Psoas muscle (tissue), 8 donors: Measurements from ENCODE around the gene TTLL11. TPM values are rescaled to one million over a fixed set of nuclear protein-coding genes. Genes with fewer than 3 reads are reported as not detected.

Experiments used
- ATAC-seq, 4 donors: fragments of 200-7000 bp; cut with Tn5 transposase; one replicate each; pipeline ENCODE4 v1.9.1; 2020; ENCODE audit warnings: moderate library complexity in 3 of 4, mild to moderate bottlenecking in 2 of 4
- DNase-seq, 2 donors: peaks; one replicate each; pipeline ENCODE4 v3.0.0-alpha.2; 2020
- H3K27ac ChIP-seq: fragments of 200-600 bp; one replicate; pipeline ENCODE4 v1.8.0; 2022
- H3K27me3 ChIP-seq, 3 donors: fragments of 200-600 bp in 1 of 3; one replicate each; pipeline versions ENCODE4 v1.6.1 to v1.8.0; 2013 to 2022; ENCODE audit warnings: low read length in 2 of 3, mild to moderate bottlenecking in 2 of 3, moderate library complexity in 1 of 3; ENCODE audit not compliant: insufficient read depth in 3 of 3
- H3K36me3 ChIP-seq, 2 donors: fragments of 200-600 bp in 1 of 2; one replicate each; pipeline versions ENCODE4 v1.6.1 to v1.8.0; 2013 to 2022; ENCODE audit warnings: low read depth in 1 of 2, mild to moderate bottlenecking in 1 of 2, moderate library complexity in 1 of 2; ENCODE audit not compliant: insufficient read depth in 1 of 2
- H3K4me1 ChIP-seq: fragments of 200-600 bp; one replicate; pipeline ENCODE4 v1.8.0; 2022
- H3K4me3 ChIP-seq: fragments of 200-600 bp; one replicate; pipeline ENCODE4 v1.8.0; 2022; ENCODE audit warnings: mild to moderate bottlenecking
- H3K9me3 ChIP-seq: fragments of 200-600 bp; one replicate; pipeline ENCODE4 v1.8.0; 2022
- WGBS, 3 donors: extraction: QIAGEN DNeasy Blood & Tissue Kit; methylation state at CpG; one replicate each; pipeline versions ENCODE4 v1.1.6 to v1.1.7; 2013; 5-methylcytosine and 5-hydroxymethylcytosine counted together
- intact Hi-C, 2 donors: fragments of 100-400 bp; cut with DNase I; formaldehyde crosslinking; loops; one replicate each; pipeline versions ENCODE4 v1.11.0 to v1.14.2; 2022
- polyA plus RNA-seq, 3 donors: library from polyadenylated mRNA; stranded (reverse); fragments of 200-250 nt; gene quantifications; one replicate each; pipeline ENCODE4 v1.2.3, GENCODE V29; 2013
- total RNA-seq, 4 donors: library from RNA; stranded (reverse); fragmentation: NEBNext Ultra II Directional in 2 of 4; extraction: Animal tissue kit (Norgen Biotek cat#: 25700) in 2 of 4; gene quantifications; one replicate each; pipeline versions ENCODE4 v1.2.1 to v1.2.4, GENCODE V29; 2021 to 2023
- TF ChIP-seq, protein P1 (sequence below): fragments of 200-600 bp; IDR thresholded peaks from one replicate; pipeline ENCODE4 v1.8.0; 2022; ENCODE audit warnings: antibody characterized with exemption
- donor health status: healthy with polysubstance abuse.
- donor health status: DM: no; HTN: no; CAD: no; lungs with moderate emphysema.
- donor health status: Bipolar disorder and iron deficiency.
- donor health status: healthy.
- donor health status: DM: yes; HTN: yes; CAD: no.
- donor health status: DM: no; HTN: no; CAD: no.
- donor health status: DM: no; HTN: no; CAD: no.
- donor health status: DM: yes; HTN: yes; CAD: no.

TTLL11 gene
- total and polyA plus RNA-seq, 7 donors = 15.1 to 56.4 (median 19.3) TPM

DNA sequence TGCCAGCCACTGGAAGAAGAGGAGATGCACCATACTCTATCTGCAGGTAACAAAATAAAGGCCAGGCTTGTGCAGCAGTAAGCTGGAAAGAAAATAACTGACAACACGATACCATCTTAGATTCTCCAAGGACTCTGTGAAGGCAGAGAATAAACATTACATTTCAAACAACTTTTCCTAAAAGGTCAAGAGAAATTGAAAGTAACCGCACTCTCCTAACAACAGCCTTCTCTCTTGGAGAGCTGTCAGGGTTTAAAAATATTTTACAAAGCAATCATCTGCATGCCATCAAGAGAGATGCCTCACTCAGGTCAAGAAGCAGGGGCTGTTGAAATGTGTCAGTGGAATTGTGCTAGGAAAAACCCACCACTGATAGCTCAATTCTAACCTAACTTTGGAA, 13.5 kb upstream of the TTLL11 start:
- WGBS, 3 donors = 45 to 68% (median 64%) methylated on average over 2 of the region's 2 CpGs
- Histone ChIP-seq H3K27me3 (no peaks in the 10 kb centered on the region), H3K9me3 (peaks cover 8% of the 10 kb centered on the region), H3K4me1 (no peaks in the 10 kb centered on the region), H3K27ac (no peak overlapping the region), H3K4me3 (no peak overlapping the region), H3K36me3 (no peaks in the 10 kb centered on the region)
- TF ChIP-seq, protein P1, sequence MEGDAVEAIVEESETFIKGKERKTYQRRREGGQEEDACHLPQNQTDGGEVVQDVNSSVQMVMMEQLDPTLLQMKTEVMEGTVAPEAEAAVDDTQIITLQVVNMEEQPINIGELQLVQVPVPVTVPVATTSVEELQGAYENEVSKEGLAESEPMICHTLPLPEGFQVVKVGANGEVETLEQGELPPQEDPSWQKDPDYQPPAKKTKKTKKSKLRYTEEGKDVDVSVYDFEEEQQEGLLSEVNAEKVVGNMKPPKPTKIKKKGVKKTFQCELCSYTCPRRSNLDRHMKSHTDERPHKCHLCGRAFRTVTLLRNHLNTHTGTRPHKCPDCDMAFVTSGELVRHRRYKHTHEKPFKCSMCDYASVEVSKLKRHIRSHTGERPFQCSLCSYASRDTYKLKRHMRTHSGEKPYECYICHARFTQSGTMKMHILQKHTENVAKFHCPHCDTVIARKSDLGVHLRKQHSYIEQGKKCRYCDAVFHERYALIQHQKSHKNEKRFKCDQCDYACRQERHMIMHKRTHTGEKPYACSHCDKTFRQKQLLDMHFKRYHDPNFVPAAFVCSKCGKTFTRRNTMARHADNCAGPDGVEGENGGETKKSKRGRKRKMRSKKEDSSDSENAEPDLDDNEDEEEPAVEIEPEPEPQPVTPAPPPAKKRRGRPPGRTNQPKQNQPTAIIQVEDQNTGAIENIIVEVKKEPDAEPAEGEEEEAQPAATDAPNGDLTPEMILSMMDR = no peak
- no peak for DNase-seq
- intact Hi-C loops = no loop called here
- no peak for ATAC-seq

DNA sequence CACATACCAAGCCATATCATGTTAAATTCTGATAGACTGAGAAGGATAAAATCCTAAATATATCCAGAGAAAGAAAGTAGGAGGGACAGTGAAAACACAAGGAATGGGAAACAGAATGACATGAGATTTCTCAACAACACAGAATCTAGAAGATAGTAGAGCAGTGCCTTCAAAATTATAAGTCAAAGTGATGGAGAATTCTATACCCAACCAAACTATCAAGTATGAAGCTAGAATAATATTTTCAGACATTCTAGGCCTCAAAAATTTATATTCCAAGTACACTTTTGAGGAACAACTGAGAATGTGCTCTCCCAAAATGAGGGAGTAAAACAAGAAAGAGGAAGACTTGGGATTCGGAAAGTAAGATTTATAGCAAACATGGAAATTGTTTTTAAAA, 10.9 kb upstream of the TTLL11 start:
- Histone ChIP-seq H3K4me3 (no peak overlapping the region), H3K27me3 (no peaks in the 10 kb centered on the region), H3K9me3 (peaks cover 8% of the 10 kb centered on the region), H3K4me1 (peaks cover 5% of the 10 kb centered on the region), H3K27ac (no peak overlapping the region), H3K36me3 (no peaks in the 10 kb centered on the region)
- ATAC-seq (no peak), DNase-seq (no peak)
- intact Hi-C loops = no loop called here
- 93 to 100% (median 97%) methylated on average over 1 of the region's 1 CpG for WGBS, 3 donors
- TF ChIP-seq, protein P1 = no peak

DNA sequence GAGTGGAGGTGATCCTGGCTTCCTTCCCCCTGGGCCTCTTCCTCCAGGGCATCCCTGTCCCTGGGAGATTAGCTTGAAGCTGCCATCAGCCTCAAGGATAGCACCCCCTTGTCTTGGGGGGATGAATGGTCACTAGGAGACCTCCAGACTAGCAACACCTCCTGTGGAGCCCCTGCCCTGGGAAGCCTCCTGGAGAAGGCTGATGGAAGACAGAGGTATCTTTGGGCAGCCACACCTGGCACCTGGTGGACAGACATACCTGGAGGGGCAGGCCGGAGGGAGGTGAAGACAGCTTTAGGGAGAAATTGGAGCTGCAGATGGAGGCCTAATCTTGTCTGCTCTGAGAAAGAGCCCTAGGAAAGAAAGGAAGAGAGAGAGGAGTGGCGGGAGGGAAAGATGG, 9.0 kb upstream of the TTLL11 start:
- ATAC-seq = no peak
- TF ChIP-seq, protein P1 = no peak
- no peaks in the 10 kb centered on the region for H3K36me3 ChIP-seq
- no peak overlapping the region for H3K4me3 ChIP-seq
- intact Hi-C loops = no loop called here
- no peak for DNase-seq
- peaks cover 8% of the 10 kb centered on the region for H3K9me3 ChIP-seq
- peaks cover 5% of the 10 kb centered on the region for H3K4me1 ChIP-seq
- H3K27me3 ChIP-seq = no peaks in the 10 kb centered on the region
- H3K27ac ChIP-seq = no peak overlapping the region
- 91 to 97% (median 96%) methylated on average over 2 of the region's 2 CpGs for WGBS, 3 donors

DNA sequence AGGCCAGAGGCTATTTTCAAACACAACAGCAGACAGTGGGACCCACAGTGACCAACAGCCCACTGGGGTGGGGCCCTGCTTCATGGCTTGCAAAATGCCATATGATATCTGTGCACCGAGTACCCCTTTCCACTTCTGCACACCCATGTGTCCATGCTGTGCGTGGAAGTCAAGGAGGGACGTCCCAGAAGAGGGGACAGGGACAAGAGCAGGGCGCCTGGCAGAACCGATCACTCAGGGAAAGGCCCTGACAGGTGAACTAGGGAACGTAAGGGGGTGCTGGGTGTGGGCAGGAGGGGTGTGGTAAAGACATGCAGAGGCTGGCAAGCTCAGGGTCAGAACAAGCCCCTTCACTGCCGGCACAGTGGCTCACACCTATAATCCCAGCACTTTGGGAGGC, 7.6 kb upstream of the TTLL11 start:
- Histone ChIP-seq H3K9me3 (peaks cover 8% of the 10 kb centered on the region), H3K36me3 (no peaks in the 10 kb centered on the region), H3K4me3 (no peak overlapping the region), H3K4me1 (peaks cover 5% of the 10 kb centered on the region), H3K27me3 (no peaks in the 10 kb centered on the region), H3K27ac (no peak overlapping the region)
- TF ChIP-seq, protein P1 = no peak
- no peak for ATAC-seq
- intact Hi-C loops = loop anchor here in 1 of 2 donors (1.0 kb wide), 1 partner anchor 23 kb away; no protein-coding TSS in a partner anchor
- 94 to 97% (median 95%) methylated on average over 7 of the region's 7 CpGs for WGBS, 3 donors
- DNase-seq = no peak

DNA sequence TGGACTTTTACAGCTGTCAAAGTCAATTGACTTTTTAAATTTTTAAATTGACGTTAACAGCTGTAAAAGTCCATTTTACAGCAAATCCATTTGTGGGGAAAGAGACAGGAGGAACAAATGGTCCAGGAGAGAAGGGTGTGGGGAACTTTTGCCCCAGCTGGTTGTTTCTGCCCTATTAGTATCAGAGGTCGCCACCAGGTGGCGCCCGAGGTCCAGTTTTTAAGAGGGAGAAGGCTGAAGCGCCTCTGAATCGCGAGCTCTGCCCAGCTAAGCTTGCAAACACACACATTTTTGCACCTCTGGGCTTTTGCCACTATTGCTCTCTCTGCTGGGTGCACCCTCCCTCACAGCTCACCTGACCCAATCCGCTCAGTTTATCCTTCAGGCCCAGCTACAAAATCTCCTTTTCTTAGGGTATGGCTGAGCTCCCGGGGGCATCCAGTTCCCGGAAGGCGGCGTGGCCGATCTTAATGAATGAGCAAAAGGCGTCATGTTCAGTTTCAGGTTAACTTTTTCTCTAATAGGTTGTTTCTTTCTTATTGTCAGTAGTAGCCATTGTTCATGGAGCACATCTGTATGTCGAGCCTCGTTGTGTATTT, 6.3 kb upstream of the TTLL11 start:
- peak overlapping the region; percentile 39 for H3K4me3 ChIP-seq
- no peaks in the 10 kb centered on the region for H3K27me3 ChIP-seq
- ATAC-seq (peak; percentile 83 to 94 (median 86)), DNase-seq (peak; percentile 85 to 92)
- TF ChIP-seq, protein P1 = peak; percentile 84
- H3K36me3 ChIP-seq = no peaks in the 10 kb centered on the region
- peaks cover 8% of the 10 kb centered on the region for H3K9me3 ChIP-seq
- H3K27ac ChIP-seq = no peak overlapping the region
- intact Hi-C loops = loop anchor here (1.0 to 10.0 kb wide), 4 partner anchors 24 to 713 kb away; no protein-coding TSS in a partner anchor
- peaks cover 9% of the 10 kb centered on the region for H3K4me1 ChIP-seq
- 22 to 36% (median 27%) methylated on average over 16 of the region's 16 CpGs for WGBS, 3 donors
